Stimulated activated effector memory CD8-positive, alpha-beta T cell treated with anti-CD3 and anti-CD28 coated beads, Interleukin-12 subunit alpha, Interleukin-12 subunit beta, amount 100 ng/mL, for 72 hours (primary cell): ENCODE results near the gene ACTRT2.

ENCODE experiments used
- ATAC-seq: fragments of 150-1000 bp; cut with Tn5 transposase; 2 replicates; pipeline ENCODE4 v1.10.0; 2021
- DNase-seq, 2 donors: peaks; one replicate each; pipeline ENCODE4 v3.0.0; 2021 to 2022; ENCODE audit warnings: low spot score in 2 of 2
- H3K27ac Mint-ChIP-seq: one replicate; pipeline ENCODE4 v1.8.0; 2022; ENCODE audit warnings: mild to moderate bottlenecking, mixed read lengths
- H3K36me3 Mint-ChIP-seq: one replicate; pipeline ENCODE4 v1.8.0; 2022; ENCODE audit warnings: mild to moderate bottlenecking, mixed read lengths
- H3K4me1 Mint-ChIP-seq: one replicate; pipeline ENCODE4 v1.8.0; 2022; ENCODE audit warnings: mixed read lengths
- H3K4me3 Mint-ChIP-seq: one replicate; pipeline ENCODE4 v1.8.0; 2022; ENCODE audit warnings: mild to moderate bottlenecking, mixed read lengths
- H3K9me3 Mint-ChIP-seq: one replicate; pipeline ENCODE4 v1.8.0; 2022; ENCODE audit warnings: mixed read lengths

Gene ACTRT2

DNA sequence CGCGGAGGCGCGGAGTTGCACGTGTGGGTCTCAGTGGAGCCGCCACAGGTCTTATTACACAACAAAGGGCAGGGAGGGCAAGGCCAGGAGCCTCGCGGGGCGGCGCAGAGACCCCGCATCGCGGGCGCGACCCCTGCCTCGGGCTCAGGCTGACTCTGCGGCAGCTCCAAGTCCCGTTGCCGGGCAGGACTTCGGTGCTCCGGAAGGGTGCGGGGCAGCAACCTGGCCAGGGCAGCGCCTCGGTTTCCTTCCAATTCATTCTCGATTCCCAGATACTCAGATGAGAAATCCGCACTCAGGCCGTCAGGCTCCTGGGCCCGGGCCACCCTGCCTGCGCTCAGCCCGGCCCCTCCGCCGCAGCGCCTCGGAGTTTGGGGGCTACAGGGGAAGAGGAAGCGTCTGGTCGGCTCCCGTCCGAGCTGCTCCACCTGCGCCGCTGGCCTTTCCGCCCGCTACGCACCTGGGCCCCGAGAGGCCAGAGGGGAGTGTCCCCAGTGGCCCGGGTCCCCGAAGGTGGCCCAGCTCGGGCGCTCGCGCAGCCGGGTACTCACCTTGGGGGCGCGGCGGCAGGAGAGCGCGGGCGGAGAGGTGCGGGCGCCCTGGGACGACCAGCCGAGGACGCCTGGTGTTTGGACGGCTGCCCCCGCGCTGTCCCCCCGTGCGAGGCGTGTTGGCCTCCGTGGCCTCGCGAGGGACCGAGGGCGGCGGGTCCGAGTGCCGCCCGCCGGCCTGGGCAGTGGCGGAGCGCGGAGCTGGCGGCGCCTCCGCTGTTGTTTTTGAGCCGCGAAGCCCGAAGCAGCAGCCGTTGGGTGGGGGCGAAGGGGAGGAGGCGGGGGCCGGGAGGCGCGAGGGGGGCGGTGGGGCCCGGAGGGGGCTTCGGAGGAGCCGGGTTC lies 46.6 kb downstream of the ACTRT2 start:
- H3K9me3 Mint-ChIP-seq, result no peaks in the 10 kb centered on the region
- DNase-seq (no peak), ATAC-seq (no peak)
- no peaks in the 10 kb centered on the region for H3K4me1 Mint-ChIP-seq
- H3K4me3 Mint-ChIP-seq, result peak overlapping the region; percentile 56
- H3K36me3 Mint-ChIP-seq, result no peaks in the 10 kb centered on the region
- H3K27ac Mint-ChIP-seq, result no peak overlapping the region

DNA sequence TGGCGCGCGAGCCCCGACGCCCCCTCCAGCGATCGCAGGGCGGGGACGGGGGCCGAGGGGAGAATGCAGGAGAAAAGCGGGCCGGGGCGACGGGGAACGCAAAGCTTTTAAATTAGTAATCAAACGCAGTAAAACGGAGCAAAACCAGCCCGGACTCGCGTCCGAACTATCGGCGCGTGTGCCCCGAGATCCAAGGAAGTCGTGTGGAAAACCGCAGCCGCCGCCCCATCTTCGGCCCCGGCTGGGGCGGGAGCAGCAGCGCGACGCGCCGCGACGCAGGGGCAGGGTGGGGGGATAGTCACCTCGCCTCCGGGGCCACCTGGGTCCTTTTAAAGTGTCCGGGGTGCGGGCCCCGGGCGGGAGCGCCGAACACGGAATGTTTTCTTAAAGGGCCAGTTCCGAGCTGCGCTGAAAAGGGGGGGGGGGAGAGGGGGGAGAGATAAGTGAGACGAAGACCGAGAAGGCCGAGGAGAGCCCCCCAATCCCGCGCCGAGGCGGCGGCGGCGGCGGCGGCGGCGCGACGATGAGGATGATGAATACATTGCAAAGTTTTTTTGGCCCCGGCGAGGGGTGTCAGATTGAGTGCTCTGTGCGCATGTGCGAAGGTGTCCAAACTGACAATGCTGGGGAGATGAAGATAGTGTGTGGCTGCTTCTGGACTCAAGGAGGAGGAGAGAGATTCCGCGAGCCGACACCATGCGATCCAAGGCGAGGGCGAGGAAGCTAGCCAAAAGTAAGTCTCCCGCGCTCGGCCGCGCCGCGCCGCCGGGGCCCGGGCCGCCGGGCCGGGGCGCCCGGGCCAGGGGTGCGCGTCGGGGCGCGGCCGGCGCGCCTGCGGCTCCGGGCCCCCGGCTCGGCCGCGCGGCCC lies 47.5 kb downstream of the ACTRT2 start, which contains the start of gene PRDM16:
Gene PRDM16, plus strand, starts transcription at position 640 of the 868 bp plus-strand sequence. Its CDS starts 57 bp downstream, at position 697.
- no peak for ATAC-seq

DNA sequence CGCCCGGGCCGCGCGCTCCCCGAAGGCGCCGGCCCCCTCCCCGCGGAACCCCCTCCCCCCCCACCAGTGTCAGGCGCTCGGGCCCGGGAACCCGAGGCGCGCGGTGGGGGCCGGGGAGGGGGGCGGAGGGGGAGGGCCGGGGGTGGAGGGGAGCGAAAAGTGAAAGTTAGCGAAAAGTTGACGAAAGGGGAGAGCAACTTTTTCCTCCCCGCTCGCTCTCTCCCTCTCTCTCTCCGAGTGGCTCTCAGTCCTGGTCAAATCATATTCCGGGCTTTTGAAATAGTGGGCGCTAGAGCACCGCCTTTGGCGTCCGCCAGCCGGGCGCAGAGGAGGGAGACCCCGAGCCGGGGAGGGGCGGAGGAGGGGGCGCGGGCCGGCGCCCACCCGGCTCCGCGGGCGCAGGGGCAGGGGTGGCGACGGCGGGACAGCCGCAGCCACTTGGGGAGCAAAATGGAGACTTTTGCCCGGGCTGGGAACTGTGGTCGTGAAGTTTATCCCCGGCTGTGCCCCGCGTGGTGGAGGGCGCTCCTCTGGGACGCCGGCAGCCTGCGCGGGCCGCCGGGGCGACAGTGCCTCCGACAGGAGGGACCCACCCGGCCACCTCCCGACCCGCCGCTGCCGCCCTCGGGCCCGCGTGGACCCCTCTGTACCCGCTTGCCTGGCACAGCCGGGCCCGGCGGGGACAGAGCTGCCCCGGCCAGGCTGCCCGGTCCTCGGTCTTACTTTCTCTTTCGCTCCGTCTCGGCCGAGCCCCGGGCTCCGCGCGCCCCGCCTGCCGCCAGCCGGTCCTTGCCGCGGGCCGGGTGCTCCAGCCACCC lies 48.4 kb downstream of the ACTRT2 start:
- Mint-ChIP-seq H3K36me3 (no peaks in the 10 kb centered on the region), H3K4me1 (no peaks in the 10 kb centered on the region), H3K9me3 (no peaks in the 10 kb centered on the region), H3K27ac (no peak overlapping the region), H3K4me3 (peak overlapping the region; percentile 56)
- ATAC-seq (no peak), DNase-seq (peak in 1 of 2 donors; percentile 53)

More for the DNA sequence above, 47.5 kb downstream of the ACTRT2 start, which contains the start of gene PRDM16:
- no peaks in the 10 kb centered on the region for H3K4me1 Mint-ChIP-seq
- no peaks in the 10 kb centered on the region for H3K36me3 Mint-ChIP-seq
- no peaks in the 10 kb centered on the region for H3K9me3 Mint-ChIP-seq
- peak within 1 kb of the TSS; percentile 56 for H3K4me3 Mint-ChIP-seq
- no peak for DNase-seq
- H3K27ac Mint-ChIP-seq, result no peak within 1 kb of the TSS

DNA sequence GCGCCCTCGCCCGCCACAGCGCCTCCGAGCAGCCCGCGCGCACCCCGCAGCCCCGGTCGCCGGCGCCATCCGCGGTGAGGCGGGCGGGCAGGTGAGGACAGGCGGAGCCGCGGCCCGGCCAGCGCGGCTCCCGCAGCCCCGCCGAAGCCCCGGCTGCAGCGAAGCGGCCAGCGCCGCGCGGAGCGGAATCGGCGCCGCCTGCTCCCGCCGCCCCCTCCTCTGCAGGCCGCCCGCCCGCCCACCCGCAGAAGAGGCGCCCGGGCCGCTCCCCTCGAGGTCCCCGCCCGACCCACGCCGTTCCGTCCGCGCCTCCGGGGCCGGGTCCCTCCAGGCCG lies 49.0 kb downstream of the ACTRT2 start:
- Mint-ChIP-seq H3K36me3 (no peaks in the 10 kb centered on the region), H3K9me3 (no peaks in the 10 kb centered on the region), H3K4me1 (no peaks in the 10 kb centered on the region), H3K27ac (no peak overlapping the region), H3K4me3 (no peak overlapping the region)
- no peak for DNase-seq
- ATAC-seq, result no peak

DNA sequence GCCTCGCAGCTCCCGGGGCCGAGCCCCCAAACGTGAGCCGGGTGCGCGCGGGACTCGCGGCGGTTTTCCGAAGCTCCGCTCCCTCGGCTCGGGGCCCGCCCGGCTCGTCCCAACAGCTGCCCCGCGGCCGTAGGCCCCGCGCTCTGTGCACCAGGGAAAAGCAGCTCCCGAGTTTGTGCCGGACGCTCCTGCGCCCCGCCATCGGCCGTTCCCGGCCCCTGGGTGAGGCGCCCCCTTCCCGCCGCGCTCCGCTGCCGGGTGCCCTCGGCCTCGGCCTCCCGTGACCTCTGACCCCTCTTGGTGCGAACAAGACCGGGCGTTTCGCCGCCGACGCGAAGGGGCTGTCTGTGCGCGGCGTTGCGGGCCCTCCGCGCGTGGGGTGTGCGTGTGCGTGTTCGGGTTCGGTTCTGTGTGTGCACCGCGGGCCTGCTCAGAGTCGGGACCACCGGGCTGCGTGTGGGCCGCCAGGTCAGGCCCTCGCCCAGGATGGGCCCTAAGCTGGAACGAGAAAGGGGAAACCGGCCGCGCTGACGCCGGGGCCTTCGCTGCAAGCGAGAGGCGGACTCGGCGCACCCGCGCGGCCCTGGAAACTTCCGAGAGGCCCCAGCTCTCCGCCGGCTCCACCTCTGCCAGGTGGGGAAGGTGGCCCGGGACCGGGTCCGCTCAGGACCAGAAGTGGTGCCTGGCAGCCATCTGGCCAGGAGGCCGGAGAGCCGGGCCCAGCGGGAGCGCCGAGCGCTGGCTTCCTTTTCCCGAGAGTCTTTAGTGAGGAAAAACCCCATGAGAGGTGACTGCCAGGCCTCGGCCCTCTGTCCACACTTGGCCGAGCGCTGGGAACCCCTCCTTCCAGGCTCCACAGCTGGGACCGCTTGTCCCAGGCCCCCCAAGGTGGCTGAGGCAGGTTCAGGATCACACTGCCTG lies 49.6 kb downstream of the ACTRT2 start:
- no peak overlapping the region for H3K27ac Mint-ChIP-seq
- ATAC-seq, result no peak
- no peaks in the 10 kb centered on the region for H3K4me1 Mint-ChIP-seq
- no peaks in the 10 kb centered on the region for H3K36me3 Mint-ChIP-seq
- DNase-seq, result no peak
- no peak overlapping the region for H3K4me3 Mint-ChIP-seq
- no peaks in the 10 kb centered on the region for H3K9me3 Mint-ChIP-seq

DNA sequence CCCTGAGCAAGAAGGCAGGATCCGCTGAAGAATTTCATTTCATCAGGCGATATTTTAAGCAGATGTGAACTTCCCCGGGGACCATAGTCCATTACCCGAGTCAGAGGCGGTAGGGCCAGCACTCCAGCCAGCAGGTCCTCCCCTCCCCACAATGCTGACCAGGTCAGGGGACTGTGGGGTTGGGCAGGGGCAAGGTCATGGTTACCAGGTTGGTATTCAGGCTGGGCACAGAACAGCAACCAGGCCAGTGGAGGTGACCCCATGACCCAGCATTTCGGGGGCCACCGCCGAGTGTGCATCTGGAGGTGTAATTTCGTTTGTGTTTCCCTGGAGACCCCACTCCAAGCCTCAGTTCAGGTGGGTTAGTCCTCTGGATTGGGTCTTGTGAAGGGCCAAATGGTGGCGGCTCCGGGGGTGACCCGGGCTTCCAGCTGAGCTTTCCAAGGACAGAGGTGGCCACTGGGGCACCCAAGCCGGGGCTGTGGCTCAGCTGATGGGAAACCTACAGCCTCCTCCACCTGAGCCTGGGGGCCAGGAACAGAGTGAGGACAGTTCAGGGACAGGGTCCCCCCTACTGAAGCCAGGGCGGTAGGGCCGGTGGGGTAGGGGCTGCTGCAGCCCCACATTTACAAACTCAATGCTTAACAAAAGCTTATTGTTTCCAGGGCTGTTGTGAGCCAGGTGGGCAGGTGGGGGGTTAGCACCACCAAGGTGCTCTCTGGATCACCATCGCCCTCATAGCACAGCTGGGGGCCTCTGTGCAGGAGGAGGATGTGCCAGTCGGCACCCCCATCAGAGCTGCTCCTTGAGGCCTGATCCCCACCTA lies 50.5 kb downstream of the ACTRT2 start:
- no peak overlapping the region for H3K4me3 Mint-ChIP-seq
- H3K4me1 Mint-ChIP-seq, result no peaks in the 10 kb centered on the region
- no peaks in the 10 kb centered on the region for H3K36me3 Mint-ChIP-seq
- DNase-seq, result no peak
- no peak overlapping the region for H3K27ac Mint-ChIP-seq
- no peak for ATAC-seq
- H3K9me3 Mint-ChIP-seq, result no peaks in the 10 kb centered on the region
